Measurements from ENCODE around the gene PODXL.

PODXL gene

GRCh38 chr7:131587315-131587923, 31.0 kb upstream of the PODXL start:
- Histone ChIP-seq H3K9ac (ENCODE audit: low read depth, low read length) (no peak overlapping the region), H3K27ac (ENCODE audit: low read depth, low read length) (no peak overlapping the region), H3K27me3 (ENCODE audit: insufficient read depth, low read length) (no peaks in the 10 kb centered on the region), H3K4me3 (ENCODE audit: low read length) (no peak overlapping the region), H3K9me3 (ENCODE audit: insufficient read depth, low read depth, low read length) (no peaks in the 10 kb centered on the region), H3K4me1 (ENCODE audit: insufficient read depth, low read length) (peaks cover 8% of the 10 kb centered on the region; the same call in 1 of the 2 replicates), H3K36me3 (ENCODE audit: insufficient read depth, low read length) (no peaks in the 10 kb centered on the region)
- 91% methylated on average over 9 of the region's 9 CpGs for WGBS

DNA sequence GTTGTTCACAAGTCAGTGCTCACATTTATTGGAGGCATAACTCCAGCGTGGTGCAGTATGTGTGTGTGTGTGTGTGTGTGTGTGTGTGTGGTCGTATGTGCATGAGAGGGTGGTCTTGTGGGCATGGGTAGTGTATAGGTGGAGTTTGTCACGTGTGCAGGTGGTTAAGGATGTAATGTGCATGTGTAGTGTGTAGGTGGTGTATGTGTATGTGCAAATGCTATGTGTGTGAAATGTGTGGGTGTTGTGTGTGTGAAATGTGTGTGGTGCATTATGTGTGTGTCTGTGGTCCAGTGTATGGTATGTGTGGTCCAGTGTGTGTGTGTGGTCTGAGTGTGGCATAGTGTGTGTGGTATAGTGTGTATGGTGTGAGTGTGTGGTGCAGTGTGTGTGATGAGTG, 30.3 kb upstream of the PODXL start:
- Histone ChIP-seq H3K9ac (ENCODE audit: low read depth, low read length) (no peak overlapping the region), H3K4me3 (ENCODE audit: low read length) (no peak overlapping the region), H3K9me3 (ENCODE audit: insufficient read depth, low read depth, low read length) (no peaks in the 10 kb centered on the region), H3K27ac (ENCODE audit: low read depth, low read length) (no peak overlapping the region), H3K27me3 (ENCODE audit: insufficient read depth, low read length) (no peaks in the 10 kb centered on the region), H3K36me3 (ENCODE audit: insufficient read depth, low read length) (no peaks in the 10 kb centered on the region), H3K4me1 (ENCODE audit: insufficient read depth, low read length) (peaks cover 10% of the 10 kb centered on the region)
- WGBS: 88% methylated on average over 3 of the region's 3 CpGs

- Histone ChIP-seq H3K9ac (ENCODE audit: low read depth, low read length) (no peak overlapping the region), H3K4me1 (ENCODE audit: insufficient read depth, low read length) (peaks cover 15% of the 10 kb centered on the region), H3K36me3 (ENCODE audit: insufficient read depth, low read length) (no peaks in the 10 kb centered on the region), H3K27ac (ENCODE audit: low read depth, low read length) (no peak overlapping the region), H3K4me3 (ENCODE audit: low read length) (no peak overlapping the region), H3K9me3 (ENCODE audit: insufficient read depth, low read depth, low read length) (no peaks in the 10 kb centered on the region), H3K27me3 (ENCODE audit: insufficient read depth, low read length) (no peaks in the 10 kb centered on the region)
- 59% methylated on average over 5 of the region's 5 CpGs for WGBS
Observed at GRCh38 chr7:131586259-131586658, 29.8 kb upstream of the PODXL start.

DNA sequence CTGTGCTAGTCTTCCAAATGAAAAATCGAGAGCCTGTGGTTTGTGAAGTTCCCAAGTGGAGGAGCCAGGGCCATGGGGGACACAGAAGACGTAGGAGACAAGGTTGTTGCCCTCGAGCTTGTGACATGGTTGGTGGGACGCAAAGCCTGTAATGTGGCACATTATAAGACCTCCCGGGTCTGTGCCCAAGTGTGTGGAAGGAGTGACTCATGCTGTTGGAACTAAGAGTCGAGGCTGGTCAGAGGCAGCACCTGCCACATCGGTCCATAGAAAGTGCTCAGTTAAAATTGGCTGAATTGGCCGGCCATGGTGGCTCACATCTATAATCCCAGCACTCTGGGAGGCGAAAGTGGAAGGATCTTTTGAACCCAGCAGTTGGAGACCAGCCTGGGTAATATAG, 27.0 kb upstream of the PODXL start:
- 89% methylated on average over 9 of the region's 9 CpGs for WGBS
- Histone ChIP-seq H3K9me3 (ENCODE audit: insufficient read depth, low read depth, low read length) (no peaks in the 10 kb centered on the region), H3K27me3 (ENCODE audit: insufficient read depth, low read length) (no peaks in the 10 kb centered on the region), H3K9ac (ENCODE audit: low read depth, low read length) (no peak overlapping the region), H3K4me3 (ENCODE audit: low read length) (no peak overlapping the region), H3K36me3 (ENCODE audit: insufficient read depth, low read length) (no peaks in the 10 kb centered on the region), H3K27ac (ENCODE audit: low read depth, low read length) (no peak overlapping the region), H3K4me1 (ENCODE audit: insufficient read depth, low read length) (peaks cover 20% of the 10 kb centered on the region)

GRCh38 chr7:131581241-131582051, 25.0 kb upstream of the PODXL start:
- Histone ChIP-seq H3K9me3 (ENCODE audit: insufficient read depth, low read depth, low read length) (no peaks in the 10 kb centered on the region), H3K9ac (ENCODE audit: low read depth, low read length) (no peak overlapping the region), H3K27me3 (ENCODE audit: insufficient read depth, low read length) (no peaks in the 10 kb centered on the region), H3K4me3 (ENCODE audit: low read length) (no peak overlapping the region), H3K4me1 (ENCODE audit: insufficient read depth, low read length) (peaks cover 19% of the 10 kb centered on the region), H3K36me3 (ENCODE audit: insufficient read depth, low read length) (no peaks in the 10 kb centered on the region), H3K27ac (ENCODE audit: low read depth, low read length) (no peak overlapping the region)
- WGBS: 79% methylated on average over 15 of the region's 16 CpGs

- no peak overlapping the region for H3K4me3 ChIP-seq (ENCODE audit: low read length)
- no peaks in the 10 kb centered on the region for H3K36me3 ChIP-seq (ENCODE audit: insufficient read depth, low read length)
- H3K9me3 ChIP-seq (ENCODE audit: insufficient read depth, low read depth, low read length): no peaks in the 10 kb centered on the region
- H3K9ac ChIP-seq (ENCODE audit: low read depth, low read length): no peak overlapping the region
- no peaks in the 10 kb centered on the region for H3K27me3 ChIP-seq (ENCODE audit: insufficient read depth, low read length)
- 51% methylated on average over 3 of the region's 3 CpGs for WGBS
- H3K27ac ChIP-seq (ENCODE audit: low read depth, low read length): no peak overlapping the region
- H3K4me1 ChIP-seq (ENCODE audit: insufficient read depth, low read length): peaks cover 12% of the 10 kb centered on the region; the same call in 1 of the 2 replicates
Observed at GRCh38 chr7:131578602-131579001, 22.2 kb upstream of the PODXL start.

DNA sequence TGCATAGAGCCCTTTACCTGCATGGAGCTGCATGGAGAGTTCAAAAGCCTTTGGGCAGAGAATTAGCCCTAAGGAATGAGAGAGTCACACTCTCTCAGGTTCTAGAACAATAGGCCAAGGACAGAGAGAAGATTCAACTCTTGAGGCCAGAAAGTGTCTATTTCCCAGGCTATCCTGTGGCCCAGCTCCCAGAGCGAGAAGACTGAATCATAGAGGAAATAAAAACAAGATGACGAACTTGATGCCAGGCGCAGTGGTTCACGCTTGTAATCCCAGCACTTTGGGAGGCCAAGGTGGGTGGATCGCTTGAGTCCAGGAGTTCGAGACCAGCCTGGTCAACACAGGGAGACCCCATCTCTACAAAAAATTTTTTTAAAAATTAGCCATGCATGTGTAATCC, 18.3 kb upstream of the PODXL start:
- Histone ChIP-seq H3K36me3 (ENCODE audit: insufficient read depth, low read length) (no peaks in the 10 kb centered on the region), H3K4me3 (ENCODE audit: low read length) (no peak overlapping the region), H3K27ac (ENCODE audit: low read depth, low read length) (no peak overlapping the region), H3K9me3 (ENCODE audit: insufficient read depth, low read depth, low read length) (no peaks in the 10 kb centered on the region), H3K9ac (ENCODE audit: low read depth, low read length) (no peak overlapping the region), H3K4me1 (ENCODE audit: insufficient read depth, low read length) (0 out of 2 replicates have a peak, but pooled peaks cover 4% of the 10 kb centered on the region), H3K27me3 (ENCODE audit: insufficient read depth, low read length) (no peaks in the 10 kb centered on the region)
- WGBS: 96% methylated on average over 6 of the region's 6 CpGs

GRCh38 chr7:131570401-131570800, 14.0 kb upstream of the PODXL start:
- H3K27me3 ChIP-seq (ENCODE audit: insufficient read depth, low read length): no peaks in the 10 kb centered on the region
- no peaks in the 10 kb centered on the region for H3K4me1 ChIP-seq (ENCODE audit: insufficient read depth, low read length)
- 83% methylated on average over 5 of the region's 5 CpGs for WGBS
- no peaks in the 10 kb centered on the region for H3K36me3 ChIP-seq (ENCODE audit: insufficient read depth, low read length)
- no peak overlapping the region for H3K4me3 ChIP-seq (ENCODE audit: low read length)
- H3K9ac ChIP-seq (ENCODE audit: low read depth, low read length): no peak overlapping the region
- no peaks in the 10 kb centered on the region for H3K9me3 ChIP-seq (ENCODE audit: insufficient read depth, low read depth, low read length)
- H3K27ac ChIP-seq (ENCODE audit: low read depth, low read length): no peak overlapping the region

DNA sequence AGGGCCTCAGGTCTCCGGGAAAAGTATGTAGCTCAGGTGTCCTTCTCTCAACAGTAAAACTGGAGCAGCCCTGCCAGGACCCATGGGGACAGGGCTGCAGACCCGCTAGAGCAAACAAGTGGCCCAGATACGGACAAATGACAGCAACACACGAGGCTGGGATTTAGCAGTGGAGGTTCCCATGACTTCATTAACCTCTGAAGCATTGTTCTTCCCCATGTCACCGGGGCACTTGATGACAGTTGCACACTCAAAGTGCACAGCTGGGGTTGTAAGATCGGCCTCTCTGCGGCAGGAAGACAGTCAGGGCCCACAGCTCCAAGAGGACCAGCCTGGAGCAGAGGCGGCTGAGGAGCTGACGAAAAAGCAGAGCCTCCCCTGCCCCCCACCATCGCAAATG, 12.5 kb upstream of the PODXL start:
- Histone ChIP-seq H3K9me3 (ENCODE audit: insufficient read depth, low read depth, low read length) (no peaks in the 10 kb centered on the region), H3K27me3 (ENCODE audit: insufficient read depth, low read length) (no peaks in the 10 kb centered on the region), H3K36me3 (ENCODE audit: insufficient read depth, low read length) (no peaks in the 10 kb centered on the region), H3K4me3 (ENCODE audit: low read length) (no peak overlapping the region), H3K27ac (ENCODE audit: low read depth, low read length) (no peak overlapping the region), H3K9ac (ENCODE audit: low read depth, low read length) (no peak overlapping the region), H3K4me1 (ENCODE audit: insufficient read depth, low read length) (no peaks in the 10 kb centered on the region)
- WGBS: 71% methylated on average over 10 of the region's 10 CpGs

DNA sequence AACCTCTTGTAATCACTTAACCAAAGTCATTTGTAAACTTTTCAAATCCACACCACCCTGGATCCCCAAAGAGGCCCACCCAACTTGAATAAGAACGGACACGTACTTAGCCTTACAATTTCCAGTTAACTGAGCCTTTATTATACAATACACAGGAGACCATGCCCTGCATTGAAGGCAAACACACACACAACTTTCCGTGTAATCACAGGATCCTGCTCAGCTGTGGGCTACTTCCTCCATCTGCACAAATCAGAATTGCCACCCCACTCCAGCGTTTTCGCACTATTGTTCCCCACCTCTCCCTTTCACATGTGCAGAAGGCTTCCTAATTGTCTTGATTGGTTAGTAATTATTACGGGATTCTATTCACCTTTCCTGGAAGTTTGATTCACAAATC, 12.1 kb upstream of the PODXL start:
- Histone ChIP-seq H3K27ac (ENCODE audit: low read depth, low read length) (no peak overlapping the region), H3K9ac (ENCODE audit: low read depth, low read length) (no peak overlapping the region), H3K27me3 (ENCODE audit: insufficient read depth, low read length) (no peaks in the 10 kb centered on the region), H3K36me3 (ENCODE audit: insufficient read depth, low read length) (no peaks in the 10 kb centered on the region), H3K4me3 (ENCODE audit: low read length) (no peak overlapping the region), H3K4me1 (ENCODE audit: insufficient read depth, low read length) (no peaks in the 10 kb centered on the region), H3K9me3 (ENCODE audit: insufficient read depth, low read depth, low read length) (no peaks in the 10 kb centered on the region)
- 85% methylated on average over 6 of the region's 6 CpGs for WGBS

DNA sequence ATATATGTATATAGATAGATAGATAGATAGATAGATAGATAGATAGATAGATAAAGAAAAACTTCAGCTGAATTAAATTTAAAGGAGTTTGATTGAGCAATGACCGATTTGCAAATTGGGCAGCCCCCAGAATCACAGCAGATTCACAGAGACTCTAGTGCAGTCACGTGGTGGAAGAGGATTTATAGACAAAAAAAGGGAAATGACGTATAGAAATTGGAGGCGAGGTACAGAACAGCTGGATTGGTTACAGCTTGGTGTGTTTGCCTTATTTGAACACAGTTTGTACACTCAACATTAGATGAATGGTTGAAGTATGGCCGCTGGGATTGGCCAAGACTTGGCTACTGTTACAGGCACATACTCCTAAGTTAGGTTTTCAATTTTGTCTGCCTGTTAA, 8.2 kb upstream of the PODXL start:
- Histone ChIP-seq H3K27ac (ENCODE audit: low read depth, low read length) (no peak overlapping the region), H3K9me3 (ENCODE audit: insufficient read depth, low read depth, low read length) (no peaks in the 10 kb centered on the region), H3K4me1 (ENCODE audit: insufficient read depth, low read length) (no peaks in the 10 kb centered on the region), H3K27me3 (ENCODE audit: insufficient read depth, low read length) (no peaks in the 10 kb centered on the region), H3K36me3 (ENCODE audit: insufficient read depth, low read length) (no peaks in the 10 kb centered on the region), H3K9ac (ENCODE audit: low read depth, low read length) (no peak overlapping the region), H3K4me3 (ENCODE audit: low read length) (no peak overlapping the region)
- WGBS: 98% methylated on average over 5 of the region's 5 CpGs
